Endothelial cell of umbilical vein (primary cell): Measurements from ENCODE around the gene MAPK8IP3. TPM values are rescaled to one million over a fixed set of nuclear protein-coding genes. Genes with fewer than 3 reads are reported as not detected.
"Not testable (repeated sequence)": the region's sequence is repeated elsewhere in the genome, so short reads cannot be mapped to it uniquely, and the experiment has no call there.

Experiments used
- BruUV-seq: library from RNA; stranded (reverse); fragments of 400-500 nt; replicated peaks from 2 replicates; lab custom pipeline; 2021; lab: Mats Ljungman, UMichigan
- CTCF ChIA-PET: fragments of 300-600, 350-600 bp; sonication (Branson Sonifier 250); formaldehyde crosslinking; loops from one replicate; lab custom pipeline; 2021; ENCODE audit warnings: antibody characterized with exemption, inconsistent platforms; lab: Charles Lee
- POLR2A ChIA-PET: fragments of 300-600, 350-600 bp; sonication (Branson Sonifier 250); formaldehyde crosslinking; loops from one replicate; lab custom pipeline; 2021; ENCODE audit warnings: antibody characterized with exemption, inconsistent platforms; lab: Charles Lee
- DNase-seq: peaks from one replicate; pipeline ENCODE4 v3.0.0-alpha.2; 2011; ENCODE audit warnings: low read depth, low spot score
- FAIRE-seq: peaks from 2 replicates; lab custom pipeline; 2011; peaks lifted over from hg19 to GRCh38; lab: Jason Lieb, UNC
- H2AFZ ChIP-seq: 2 replicates; pipeline ENCODE4 v1.6.0; 2012; ENCODE audit warnings: low read depth, low read length, control low read depth, inconsistent platforms
- H3K27ac ChIP-seq: 2 replicates; pipeline ENCODE4 v1.5.1; 2011; ENCODE audit warnings: low read depth, mild to moderate bottlenecking, control low read depth, low read length, moderate library complexity; ENCODE audit not compliant: insufficient read depth
- H3K27me3 ChIP-seq, 2 experiments: 2 replicates each; pipeline versions ENCODE4 v1.6.0 to v1.6.1; 2011; ENCODE audit warnings: low read length in 2 of 2, mixed read lengths in 1 of 2; ENCODE audit not compliant: control insufficient read depth in 2 of 2, insufficient read depth in 2 of 2
- H3K36me3 ChIP-seq, 2 experiments: 2 replicates in 1 of 2; 3 replicates in 1 of 2; pipeline ENCODE4 v1.5.1; 2011; ENCODE audit warnings: low read length in 2 of 2, mild to moderate bottlenecking in 1 of 2, moderate library complexity in 1 of 2; ENCODE audit not compliant: control insufficient read depth in 2 of 2, insufficient read depth in 2 of 2; ENCODE audit errors: extremely low read depth in 1 of 2
- H3K4me1 ChIP-seq: 3 replicates; pipeline ENCODE4 v1.5.1; 2011; ENCODE audit warnings: mild to moderate bottlenecking, low read length; ENCODE audit not compliant: control insufficient read depth, insufficient read depth; ENCODE audit errors: extremely low read depth
- H3K4me2 ChIP-seq: 2 replicates; pipeline ENCODE4 v1.6.1; 2011; ENCODE audit warnings: low read length, control low read depth, mixed read lengths; ENCODE audit not compliant: insufficient read depth
- H3K4me3 ChIP-seq, 3 experiments: fragments of 200-600 bp in 1 of 3; sonication (generic), shearing (Covaris generic) in 1 of 3; replicated peaks in 1 of 3; 2 replicates each; pipeline ENCODE4 v1.5.1; 2011 to 2016; ENCODE audit warnings: control low read depth in 3 of 3, low read length in 3 of 3, mild to moderate bottlenecking in 2 of 3, inconsistent platforms in 1 of 3, low read depth in 1 of 3, moderate library complexity in 1 of 3; ENCODE audit not compliant: insufficient read depth in 1 of 3
- H3K79me2 ChIP-seq: 2 replicates; pipeline ENCODE4 v1.6.0; 2012; ENCODE audit warnings: low read length, inconsistent platforms; ENCODE audit not compliant: control insufficient read depth, insufficient read depth
- H3K9ac ChIP-seq: replicated peaks from 2 replicates; pipeline ENCODE3; 2011; ENCODE audit warnings: low read length, control low read depth; ENCODE audit not compliant: insufficient read depth; ENCODE audit errors: extremely low read depth
- H3K9me1 ChIP-seq: replicated peaks from 3 replicates; pipeline ENCODE4 v1.6.0; 2011; ENCODE audit warnings: mild to moderate bottlenecking, low read length; ENCODE audit not compliant: control insufficient read depth, insufficient read depth; ENCODE audit errors: extremely low read depth
- H3K9me3 ChIP-seq: replicated peaks from 2 replicates; pipeline ENCODE4 v1.5.1; 2012; ENCODE audit warnings: low read length, inconsistent platforms; ENCODE audit not compliant: control insufficient read depth, insufficient read depth
- H4K20me1 ChIP-seq: replicated peaks from 2 replicates; pipeline ENCODE3; 2011; ENCODE audit warnings: mild to moderate bottlenecking, low read length; ENCODE audit not compliant: control insufficient read depth, insufficient read depth; ENCODE audit errors: extremely low read depth
- CTCF ChIP-seq, 2 donors: IDR thresholded peaks; 1 replicate in 1 of 2; 2 replicates in 1 of 2; pipeline ENCODE4 v1.5.1; 2011; ENCODE audit warnings: low read length in 2 of 2, mild to moderate bottlenecking in 2 of 2, moderate library complexity in 2 of 2, control low read depth in 1 of 2, inconsistent platforms in 1 of 2, low read depth in 1 of 2; ENCODE audit not compliant: insufficient read depth in 1 of 2; ENCODE audit errors: extremely low read depth in 1 of 2
- EZH2 ChIP-seq: IDR thresholded peaks from 2 replicates; pipeline ENCODE4 v1.6.1; 2012; ENCODE audit warnings: borderline replicate concordance, low read depth, mild to moderate bottlenecking, moderate library complexity, low read length, inconsistent platforms; ENCODE audit not compliant: severe bottlenecking
- FOS ChIP-seq: IDR thresholded peaks from 2 replicates; pipeline ENCODE4 v1.6.1; 2011; ENCODE audit warnings: mild to moderate bottlenecking, low read length, moderate library complexity, borderline replicate concordance; ENCODE audit not compliant: insufficient read depth
- GATA2 ChIP-seq: IDR thresholded peaks from 2 replicates; pipeline ENCODE4 v1.7.0; 2011; ENCODE audit warnings: low read depth, mild to moderate bottlenecking, moderate library complexity, mixed read lengths, low read length; ENCODE audit not compliant: insufficient read length, insufficient read depth
- JUN ChIP-seq: IDR thresholded peaks from 2 replicates; pipeline ENCODE4 v1.6.1; 2011; ENCODE audit warnings: borderline replicate concordance, low read depth; ENCODE audit not compliant: insufficient read length, insufficient read depth
- MAX ChIP-seq: IDR thresholded peaks from 2 replicates; pipeline ENCODE4 v1.6.1; 2011; ENCODE audit not compliant: insufficient read depth, insufficient read length
- MYC ChIP-seq: IDR thresholded peaks from one replicate; pipeline ENCODE4 v1.6.1; 2011; ENCODE audit warnings: mild to moderate bottlenecking, low read depth, low read length
- POLR2A ChIP-seq: IDR thresholded peaks from 2 replicates; pipeline ENCODE4 v1.6.1; 2012; ENCODE audit warnings: low read depth, mild to moderate bottlenecking, control low read depth, low read length
- POLR2AphosphoS5 ChIP-seq: IDR thresholded peaks from 2 replicates; pipeline ENCODE4 v1.6.1; 2012; ENCODE audit warnings: low read depth, mild to moderate bottlenecking, control low read depth, low read length, moderate library complexity; ENCODE audit not compliant: insufficient read depth
- dilution Hi-C: fragments of 300-500 bp; cut with MboI; formaldehyde crosslinking; loops from one replicate; pipeline ENCODE4 v1.15.0; 2019; ENCODE audit warnings: low sequenced_read_pairs; ENCODE audit not compliant: extremely low pct_ligation_motif_present
- intact Hi-C: fragments of 100-400 bp; cut with micrococcal nuclease; formaldehyde crosslinking; loops from one replicate; pipeline ENCODE4 v1.10.0; 2022
- polyA plus RNA-seq, 4 experiments: library from polyadenylated mRNA; depleted of rRNA in 3 of 4; stranded (reverse) in 3 of 4; unstranded in 1 of 4; fragments of >200 nt; gene quantifications; 2 replicates each; pipeline versions ENCODE4 v1.2.1 to v1.2.3, GENCODE V29; 2011 to 2012; ENCODE audit warnings: missing spikeins in 1 of 4
- total RNA-seq: library from RNA; stranded (reverse); gene quantifications from 2 replicates; pipeline ENCODE4 v1.2.3, GENCODE V29; 2021

MAPK8IP3 gene
- total and polyA plus RNA-seq, 2 donors (not counting 3 experiments of a cell fraction or from before 2014, with no cell fraction given) = 40.7 to 92.2 TPM

GRCh38 chr16:1719559-1720229 is 13.7 kb downstream of the MAPK8IP3 start:
- CTCF ChIA-PET, FAIRE-seq, H3K27ac ChIP-seq, H3K27me3 ChIP-seq, POLR2A ChIA-PET, H3K9me3 ChIP-seq, H3K9me1 ChIP-seq, H3K4me3 ChIP-seq, H3K4me1 ChIP-seq, BruUV-seq, intact Hi-C loops, DNase-seq, H4K20me1 ChIP-seq, H3K9ac ChIP-seq, H3K4me2 ChIP-seq, H2AFZ ChIP-seq, dilution Hi-C loops, H3K36me3 ChIP-seq: not testable (repeated sequence)
- peaks cover 36% of the 10 kb centered on the region for H3K79me2 ChIP-seq

- Histone ChIP-seq H3K79me2 (peaks cover 33% of the 10 kb centered on the region), H3K9ac (no peak overlapping the region), H3K27ac (peak overlapping the region; percentile 29), H3K4me1 (peaks cover 9% of the 10 kb centered on the region), H2AFZ (no peak overlapping the region), H3K9me3 (no peaks in the 10 kb centered on the region), H3K4me3 (no peak overlapping the region), H4K20me1 (no peaks in the 10 kb centered on the region), H3K9me1 (no peaks in the 10 kb centered on the region), H3K27me3 (no peaks in the 10 kb centered on the region), H3K36me3 (peaks cover 4 to 12% of the 10 kb centered on the region in 2 experiments), H3K4me2 (no peak overlapping the region)
- no TSS peak for BruUV-seq
- dilution Hi-C loops = no loop called here
- FAIRE-seq (no peak), DNase-seq (no peak)
- CTCF ChIA-PET = no interaction called here
- POLR2A ChIA-PET = no interaction called here
- TF ChIP-seq MYC (no peak), POLR2AphosphoS5 (no peak), CTCF (IDR thresholded peaks at IDR 0.05; ENCODE audit: extremely low read depth in 1 of 2, insufficient read depth in 1 of 2, low read depth in 1 of 2, low read length in 2 of 2) (no peak), GATA2 (no peak), FOS (no peak), EZH2 (no peak), POLR2A (no peak), MAX (no peak), JUN (no peak)
- intact Hi-C loops = no loop called here
Measured at GRCh38 chr16:1721372-1721771, 15.4 kb downstream of the MAPK8IP3 start.
